Right kidney (tissue), 1 donor: Measurements from ENCODE around the gene RHOU.

ENCODE experiments used
- DNase-seq: peaks from one replicate; pipeline ENCODE4 v3.0.0-alpha.2; 2016

RHOU gene

GRCh38 chr1:228783418-228784040, 48.2 kb downstream of the RHOU start:
- no peak for DNase-seq

- no peak for DNase-seq
Observed at GRCh38 chr1:228784181-228784580, 48.9 kb downstream of the RHOU start.

- no peak for DNase-seq
Observed at GRCh38 chr1:228785366-228786330, 50.4 kb downstream of the RHOU start.

GRCh38 chr1:228786361-228787129, 51.3 kb downstream of the RHOU start:
- DNase-seq, result no peak

- DNase-seq, result no peak
Observed at GRCh38 chr1:228791791-228792190, 56.5 kb downstream of the RHOU start.

- no peak for DNase-seq
Observed at GRCh38 chr1:228792601-228793000, 57.3 kb downstream of the RHOU start.

GRCh38 chr1:228793032-228793431, 57.8 kb downstream of the RHOU start:
- DNase-seq, result no peak

- DNase-seq, result no peak
Observed at GRCh38 chr1:228794173-228794572, 58.9 kb downstream of the RHOU start.

- no peak for DNase-seq
Observed at GRCh38 chr1:228794810-228795209, 59.5 kb downstream of the RHOU start.

- DNase-seq, result no peak
Observed at GRCh38 chr1:228795596-228795995, 60.3 kb downstream of the RHOU start.
